Effector memory CD4-positive, alpha-beta T cell (primary cell): ENCODE measurements around the gene FIS1.

Experiments
- DNase-seq, 3 donors: peaks; one replicate each; pipeline ENCODE4 v3.0.0-alpha.2; 2020
- H3K27ac ChIP-seq: 2 replicates; pipeline ENCODE4 v1.7.0; 2013; ENCODE audit warnings: mild to moderate bottlenecking, low read length, moderate library complexity; ENCODE audit not compliant: insufficient read depth, poor library complexity, severe bottlenecking
- H3K27me3 ChIP-seq: replicated peaks from 2 replicates; pipeline ENCODE4 v1.7.0; 2013; ENCODE audit warnings: mild to moderate bottlenecking, low read length; ENCODE audit not compliant: insufficient read depth, control insufficient read depth, poor library complexity, severe bottlenecking
- H3K36me3 ChIP-seq: 2 replicates; pipeline ENCODE4 v1.7.0; 2013; ENCODE audit warnings: mild to moderate bottlenecking, low read length, moderate library complexity; ENCODE audit not compliant: control insufficient read depth, insufficient read depth
- H3K4me1 ChIP-seq: 2 replicates; pipeline ENCODE4 v1.7.0; 2013; ENCODE audit warnings: low read length, mild to moderate bottlenecking; ENCODE audit not compliant: control insufficient read depth, insufficient read depth, poor library complexity, severe bottlenecking
- H3K4me3 ChIP-seq: 2 replicates; pipeline ENCODE4 v1.7.0; 2013; ENCODE audit warnings: low read length, low read depth, mild to moderate bottlenecking; ENCODE audit not compliant: insufficient read depth, poor library complexity, severe bottlenecking
- H3K9me3 ChIP-seq: 2 replicates; pipeline ENCODE4 v1.7.0; 2013; ENCODE audit warnings: mild to moderate bottlenecking, low read length, moderate library complexity; ENCODE audit not compliant: control insufficient read depth

FIS1 gene

DNA sequence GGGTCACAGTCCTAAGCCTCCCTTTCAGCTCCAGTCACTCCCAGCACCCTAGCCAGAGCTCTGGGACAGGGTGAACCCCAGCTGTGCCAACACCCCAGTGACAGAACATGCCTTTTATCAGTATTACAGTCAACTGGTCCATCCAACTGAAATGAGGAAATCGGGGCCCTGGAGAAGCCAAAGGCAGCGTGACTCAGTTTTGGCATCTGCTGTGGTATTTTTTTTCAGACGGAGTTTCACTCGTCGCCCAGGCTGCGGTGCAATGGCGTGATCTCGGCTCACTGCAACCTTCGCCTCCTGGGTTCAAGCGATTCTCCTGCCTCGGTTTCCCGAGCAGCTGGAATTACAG lies 3.9 kb downstream of the FIS1 start:
- Histone ChIP-seq H3K9me3 (no peaks in the 10 kb centered on the region), H3K36me3 (peaks cover 38% of the 10 kb centered on the region), H3K4me3 (no peak overlapping the region), H3K27me3 (no peaks in the 10 kb centered on the region), H3K4me1 (peaks cover 13% of the 10 kb centered on the region), H3K27ac (no peak overlapping the region)
- DNase-seq = no peak

DNA sequence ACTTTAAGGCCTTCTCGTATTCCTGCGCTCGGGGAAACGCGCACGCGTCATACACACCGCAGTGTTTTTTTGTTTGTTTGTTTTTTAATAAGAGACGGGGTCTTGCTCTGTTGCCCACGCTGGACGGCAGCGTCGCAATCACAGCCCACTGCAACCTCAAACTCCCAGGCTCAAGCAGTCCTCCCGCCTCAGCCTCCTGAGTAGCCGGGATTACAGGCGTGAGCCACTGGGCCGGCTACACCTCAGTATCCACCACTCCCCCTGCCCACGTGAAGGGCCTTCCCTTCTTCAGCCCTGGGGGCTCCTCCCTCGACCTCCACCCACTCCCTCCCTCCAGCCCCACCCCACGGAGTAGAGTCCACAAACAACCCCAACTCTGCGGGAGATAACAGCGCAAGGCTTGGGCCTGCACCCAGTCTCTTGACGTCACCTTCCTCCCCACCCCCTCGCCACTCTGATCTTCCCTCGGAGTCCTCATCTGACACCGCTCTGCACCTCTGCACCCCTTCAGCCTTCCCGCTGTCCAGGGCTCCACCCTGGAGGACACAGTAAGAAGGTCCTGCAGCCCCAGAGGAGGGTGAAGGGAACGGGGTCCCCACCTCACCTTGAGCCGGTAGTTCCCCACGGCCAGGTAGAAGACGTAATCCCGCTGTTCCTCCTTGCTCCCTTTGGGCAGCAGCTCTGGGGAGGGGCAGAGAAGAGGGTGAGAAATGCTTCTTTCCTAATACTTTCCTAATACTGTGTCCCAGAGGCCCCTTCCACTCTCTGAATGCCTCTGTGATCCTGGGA lies 4.5 kb downstream of the FIS1 start:
- no peak overlapping the region for H3K27ac ChIP-seq
- H3K27me3 ChIP-seq = no peaks in the 10 kb centered on the region
- H3K36me3 ChIP-seq = peaks cover 38% of the 10 kb centered on the region
- no peaks in the 10 kb centered on the region for H3K9me3 ChIP-seq
- DNase-seq = no peak
- H3K4me1 ChIP-seq = peaks cover 11% of the 10 kb centered on the region
- no peak overlapping the region for H3K4me3 ChIP-seq

GRCh38 chr7:101239951-101240220 lies 5.0 kb downstream of the FIS1 start:
- H3K9me3 ChIP-seq = no peaks in the 10 kb centered on the region
- H3K4me3 ChIP-seq = no peak overlapping the region
- no peak for DNase-seq
- no peak overlapping the region for H3K27ac ChIP-seq
- H3K4me1 ChIP-seq = peaks cover 6% of the 10 kb centered on the region
- H3K36me3 ChIP-seq = peaks cover 38% of the 10 kb centered on the region
- H3K27me3 ChIP-seq = no peaks in the 10 kb centered on the region

DNA sequence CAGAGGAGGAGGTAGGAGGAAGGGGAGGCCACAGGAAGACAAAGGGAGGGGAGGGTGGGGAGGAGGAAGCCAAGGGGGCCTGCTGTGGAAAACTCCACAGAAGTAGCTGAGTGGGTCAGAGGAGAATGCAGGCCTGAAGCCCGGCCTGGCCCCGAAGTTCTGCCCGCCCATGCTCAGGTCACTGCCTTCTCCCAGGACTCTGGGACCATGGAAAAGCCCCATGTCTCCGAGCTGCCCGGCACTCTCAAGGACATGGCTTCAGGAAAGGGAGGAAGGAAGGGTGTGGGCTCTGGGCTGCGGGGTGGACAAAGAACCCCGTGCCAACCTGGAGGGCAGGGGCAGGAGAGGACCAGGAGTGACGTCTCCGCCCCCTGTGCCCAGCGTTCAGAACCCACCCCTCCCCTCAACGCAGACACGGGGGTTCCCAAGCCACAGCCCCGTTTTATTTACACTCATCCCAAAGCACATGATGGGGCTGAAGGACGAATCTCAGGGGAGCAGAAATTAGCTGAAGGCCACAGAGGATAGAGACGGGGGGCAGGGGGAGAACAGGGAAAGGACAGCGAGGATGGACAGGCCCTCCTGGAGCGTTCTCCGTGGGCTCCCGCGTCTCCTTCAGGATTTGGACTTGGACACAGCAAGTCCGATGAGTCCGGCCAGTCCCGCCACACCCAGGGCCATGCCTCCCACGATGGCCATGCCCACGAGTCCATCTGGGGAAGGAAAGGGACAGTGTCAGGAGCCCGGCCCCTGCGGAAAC lies 5.5 kb downstream of the FIS1 start:
- H3K4me3 ChIP-seq = no peak overlapping the region
- no peak overlapping the region for H3K27ac ChIP-seq

DNA sequence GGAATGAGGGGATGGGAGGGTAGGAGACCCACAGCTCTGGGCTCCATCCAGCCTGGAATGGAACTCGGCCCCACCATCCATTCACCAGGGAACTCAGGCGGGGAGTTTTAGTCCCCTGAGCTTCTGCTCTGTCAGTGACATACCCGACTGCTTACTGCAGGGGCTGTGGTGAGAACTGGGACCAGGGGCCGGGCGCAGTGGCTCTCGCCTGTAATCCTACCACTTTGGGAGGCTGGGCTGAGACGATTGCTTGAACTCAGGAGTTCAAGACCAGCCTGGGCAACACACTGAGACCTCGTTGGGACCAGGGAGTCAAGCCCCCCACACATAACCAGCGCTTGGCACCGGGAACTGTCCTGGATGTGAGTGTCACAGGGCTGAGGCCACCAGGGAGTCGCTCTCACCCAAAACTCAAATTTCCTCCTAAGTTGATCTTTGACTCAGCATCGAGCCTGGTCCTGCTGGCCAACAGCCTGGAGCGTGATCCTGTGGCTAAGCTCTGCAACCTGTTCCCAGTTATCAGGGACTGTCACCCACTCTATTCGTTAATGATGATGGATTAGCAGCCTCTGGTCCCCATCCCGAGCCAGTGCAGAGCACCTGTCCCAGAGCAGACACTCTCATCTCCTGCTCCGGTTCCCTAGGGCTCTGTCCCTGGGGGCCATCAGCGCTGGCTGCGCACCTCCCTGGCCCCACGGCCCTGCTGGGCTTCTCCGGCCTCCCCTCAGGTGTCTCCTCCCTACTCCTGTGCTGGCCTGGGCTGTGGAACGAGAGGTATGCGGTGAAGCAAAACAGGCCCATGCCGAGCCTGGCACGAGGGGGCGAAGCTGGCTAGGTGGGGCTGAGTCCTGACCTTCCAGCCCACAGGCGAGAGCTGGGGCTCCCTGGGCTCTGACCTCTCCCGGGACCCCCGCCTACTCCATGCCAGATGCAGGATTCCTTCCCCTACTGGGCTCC lies 6.4 kb downstream of the FIS1 start:
- Histone ChIP-seq H3K4me3 (no peak overlapping the region), H3K9me3 (no peaks in the 10 kb centered on the region), H3K27me3 (no peaks in the 10 kb centered on the region), H3K27ac (no peak overlapping the region), H3K4me1 (no peaks in the 10 kb centered on the region), H3K36me3 (peaks cover 38% of the 10 kb centered on the region)
- DNase-seq = no peak

More for the DNA sequence above, 5.5 kb downstream of the FIS1 start:
- H3K27me3 ChIP-seq = no peaks in the 10 kb centered on the region
- peaks cover 38% of the 10 kb centered on the region for H3K36me3 ChIP-seq
- DNase-seq = no peak
- H3K4me1 ChIP-seq = peaks cover 6% of the 10 kb centered on the region
- H3K9me3 ChIP-seq = no peaks in the 10 kb centered on the region

GRCh38 chr7:101237206-101238067 lies 7.4 kb downstream of the FIS1 start, which contains the start of gene CLDN15:
CLDN15 (minus strand) TSS chr7:101237802; CDS start chr7:101237581, 221 bp downstream.
- Histone ChIP-seq H3K27me3 (no peaks in the 10 kb centered on the region), H3K4me3 (no peak within 1 kb of the TSS), H3K4me1 (no peaks in the 10 kb centered on the region), H3K9me3 (no peaks in the 10 kb centered on the region), H3K36me3 (peaks cover 38% of the 10 kb centered on the region), H3K27ac (no peak within 1 kb of the TSS)
- DNase-seq = no peak

DNA sequence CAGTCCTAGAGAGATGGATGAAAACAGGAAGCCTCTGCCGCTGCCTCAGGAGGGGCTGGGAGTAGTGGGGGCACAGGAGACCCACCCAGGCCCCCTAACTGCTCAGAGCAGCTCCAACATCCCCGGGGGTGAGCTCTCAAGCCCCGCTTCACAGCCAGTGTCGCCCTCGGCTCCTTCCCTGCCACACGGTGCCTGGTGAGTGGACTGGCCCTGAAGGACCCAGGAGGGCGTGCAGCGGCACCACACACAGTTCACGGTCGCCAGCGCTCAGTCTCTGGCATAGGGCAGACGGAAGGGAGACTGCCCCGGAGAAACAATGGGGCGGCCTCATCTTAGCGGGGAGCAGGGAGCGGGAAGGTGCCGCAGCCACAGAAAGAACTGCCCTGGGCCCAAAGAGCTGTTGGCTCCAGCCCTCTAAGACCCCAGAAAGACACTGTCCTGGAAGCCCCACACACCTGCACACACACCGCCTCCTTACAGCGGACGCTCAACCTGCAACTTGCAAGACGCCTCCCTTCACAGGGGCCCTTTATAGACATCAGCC lies 8.5 kb downstream of the FIS1 start:
- no peaks in the 10 kb centered on the region for H3K27me3 ChIP-seq
- no peaks in the 10 kb centered on the region for H3K4me1 ChIP-seq
- H3K27ac ChIP-seq = no peak overlapping the region
- H3K36me3 ChIP-seq = peaks cover 38% of the 10 kb centered on the region
- no peaks in the 10 kb centered on the region for H3K9me3 ChIP-seq
- H3K4me3 ChIP-seq = no peak overlapping the region
- no peak for DNase-seq

DNA sequence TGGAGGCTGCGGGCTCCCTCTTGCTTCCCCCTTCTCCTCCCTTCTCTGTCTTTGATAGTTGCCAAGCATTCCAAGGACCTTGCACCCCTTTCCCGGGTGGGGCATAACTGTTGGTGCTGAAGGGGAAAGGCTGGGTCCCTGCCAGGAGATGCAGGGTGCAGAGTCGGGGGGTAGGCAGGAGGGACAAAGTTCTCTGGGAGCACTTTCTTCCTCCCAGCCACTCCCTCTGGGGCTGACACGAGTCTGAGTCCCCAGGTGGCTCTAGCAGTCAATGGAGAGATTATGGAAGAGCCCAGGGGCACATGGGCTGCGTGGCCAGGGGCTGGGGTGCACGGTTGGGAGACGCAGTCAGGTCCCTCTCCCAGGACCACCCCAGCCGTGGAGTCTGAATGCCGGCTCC lies 9.4 kb downstream of the FIS1 start:
- H3K27ac ChIP-seq = no peak overlapping the region
- no peak overlapping the region for H3K4me3 ChIP-seq
- H3K4me1 ChIP-seq = no peaks in the 10 kb centered on the region
- no peaks in the 10 kb centered on the region for H3K27me3 ChIP-seq
- no peak for DNase-seq
- peaks cover 33% of the 10 kb centered on the region for H3K36me3 ChIP-seq
- no peaks in the 10 kb centered on the region for H3K9me3 ChIP-seq

- Histone ChIP-seq H3K9me3 (no peaks in the 10 kb centered on the region), H3K27ac (no peak overlapping the region), H3K27me3 (no peaks in the 10 kb centered on the region), H3K4me3 (no peak overlapping the region), H3K4me1 (no peaks in the 10 kb centered on the region), H3K36me3 (peaks cover 28% of the 10 kb centered on the region)
- DNase-seq = no peak
These were observed 9.8 kb downstream of the FIS1 start for GRCh38 chr7:101235050-101235449.
